Fibroblast of lung (primary cell): ENCODE data around the gene VAV1.

Experiments used
- EZH2 ChIP-seq: IDR thresholded peaks from 2 replicates; pipeline ENCODE4 v1.5.1; 2012; ENCODE audit warnings: low read length, control low read depth, mild to moderate bottlenecking; ENCODE audit errors: missing control alignments
- TF ChIP-seq, protein P1 (sequence below), 2 donors: IDR thresholded peaks in 1 of 2; conservative IDR thresholded peaks in 1 of 2; 1 replicate in 1 of 2; 2 replicates in 1 of 2; pipeline ENCODE4 v1.5.1; 2011 to 2012; ENCODE audit warnings: low read length in 2 of 2, control low read depth in 1 of 2, inconsistent platforms in 1 of 2, low read depth in 1 of 2, mild to moderate bottlenecking in 1 of 2

DNA sequence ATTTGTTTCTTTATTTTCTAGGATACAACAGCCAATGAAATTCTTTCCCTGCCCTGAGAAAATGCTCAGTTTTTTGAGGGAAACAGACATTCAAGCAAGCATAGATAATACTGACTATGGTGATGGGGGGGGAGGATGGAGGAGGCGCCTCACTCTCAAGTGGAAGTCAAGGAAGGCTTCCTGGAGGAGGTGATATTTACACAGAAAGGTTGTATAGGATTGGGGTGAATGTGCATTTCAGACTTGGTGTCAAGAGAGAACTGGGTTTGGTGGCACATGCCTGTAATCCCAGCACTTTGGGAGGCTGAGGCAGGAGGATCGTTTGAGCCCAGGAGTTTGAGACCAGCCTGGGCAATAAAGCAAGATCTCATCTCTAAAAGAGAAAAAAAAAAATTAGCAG is 102.7 kb downstream of the VAV1 start:
- TF ChIP-seq, protein P1, sequence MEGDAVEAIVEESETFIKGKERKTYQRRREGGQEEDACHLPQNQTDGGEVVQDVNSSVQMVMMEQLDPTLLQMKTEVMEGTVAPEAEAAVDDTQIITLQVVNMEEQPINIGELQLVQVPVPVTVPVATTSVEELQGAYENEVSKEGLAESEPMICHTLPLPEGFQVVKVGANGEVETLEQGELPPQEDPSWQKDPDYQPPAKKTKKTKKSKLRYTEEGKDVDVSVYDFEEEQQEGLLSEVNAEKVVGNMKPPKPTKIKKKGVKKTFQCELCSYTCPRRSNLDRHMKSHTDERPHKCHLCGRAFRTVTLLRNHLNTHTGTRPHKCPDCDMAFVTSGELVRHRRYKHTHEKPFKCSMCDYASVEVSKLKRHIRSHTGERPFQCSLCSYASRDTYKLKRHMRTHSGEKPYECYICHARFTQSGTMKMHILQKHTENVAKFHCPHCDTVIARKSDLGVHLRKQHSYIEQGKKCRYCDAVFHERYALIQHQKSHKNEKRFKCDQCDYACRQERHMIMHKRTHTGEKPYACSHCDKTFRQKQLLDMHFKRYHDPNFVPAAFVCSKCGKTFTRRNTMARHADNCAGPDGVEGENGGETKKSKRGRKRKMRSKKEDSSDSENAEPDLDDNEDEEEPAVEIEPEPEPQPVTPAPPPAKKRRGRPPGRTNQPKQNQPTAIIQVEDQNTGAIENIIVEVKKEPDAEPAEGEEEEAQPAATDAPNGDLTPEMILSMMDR (conservative IDR thresholded peaks at IDR 0.05 in 1 of 2, IDR thresholded peaks at IDR 0.05 in 1 of 2; ENCODE audit: low read depth in 1 of 2, low read length in 2 of 2): no peak
- no peak for TF ChIP-seq EZH2
